GM19328 (cell line): Measurements from ENCODE around the gene MUC21.
"Not testable (repeated sequence)": the region's sequence is repeated elsewhere in the genome, so short reads cannot be mapped to it uniquely, and the experiment has no call there.

Experiments
- ATAC-seq: cut with Tn5 transposase; IDR thresholded peaks from one replicate; pipeline ENCODE4 v1.9.1; 2021; ENCODE audit warnings: mild to moderate bottlenecking, moderate library complexity; ENCODE audit not compliant: unreplicated experiment

MUC21 gene

GRCh38 chr6:30966154-30966553 lies 17.4 kb upstream of the MUC21 start:
- no peak for ATAC-seq

- ATAC-seq, result not testable (repeated sequence)
Observed at GRCh38 chr6:30969171-30969570, 14.3 kb upstream of the MUC21 start.

- no peak for ATAC-seq
Observed at GRCh38 chr6:30970946-30971345, 12.6 kb upstream of the MUC21 start.

GRCh38 chr6:30972816-30973215 lies 10.7 kb upstream of the MUC21 start:
- ATAC-seq, result no peak

- ATAC-seq, result no peak
Observed at GRCh38 chr6:30974490-30975252, 8.8 kb upstream of the MUC21 start.

GRCh38 chr6:30979141-30979540 lies 4.4 kb upstream of the MUC21 start:
- ATAC-seq, result no peak

GRCh38 chr6:30979690-30980089 lies 3.8 kb upstream of the MUC21 start:
- ATAC-seq, result no peak

GRCh38 chr6:30981942-30982772 lies 1.4 kb upstream of the MUC21 start:
- ATAC-seq, result no peak

GRCh38 chr6:30985490-30985889 lies 2.0 kb downstream of the MUC21 start:
- no peak for ATAC-seq

GRCh38 chr6:30987304-30987703 lies 3.8 kb downstream of the MUC21 start:
- no peak for ATAC-seq

GRCh38 chr6:30988209-30988825 lies 4.8 kb downstream of the MUC21 start:
- no peak for ATAC-seq

GRCh38 chr6:30990422-30991086 lies 7.0 kb downstream of the MUC21 start:
- no peak for ATAC-seq

GRCh38 chr6:30991891-30992290 lies 8.4 kb downstream of the MUC21 start:
- ATAC-seq, result no peak

- ATAC-seq, result no peak
Observed at GRCh38 chr6:30997301-30997700, 13.8 kb downstream of the MUC21 start.

- ATAC-seq, result no peak
Observed at GRCh38 chr6:30998785-30999184, 15.3 kb downstream of the MUC21 start.

- not testable (repeated sequence) for ATAC-seq
Observed at GRCh38 chr6:31000067-31000860, 16.7 kb downstream of the MUC21 start.

GRCh38 chr6:31001281-31001888 lies 17.9 kb downstream of the MUC21 start:
- ATAC-seq, result no peak

- ATAC-seq, result no peak
Observed at GRCh38 chr6:31002471-31002870, 19.0 kb downstream of the MUC21 start.

GRCh38 chr6:31004794-31005193 lies 21.3 kb downstream of the MUC21 start:
- no peak for ATAC-seq
